Measurements from ENCODE around the gene CD72.
A peak's percentile ranks its signal among the peaks of the same experiment; 100 is the strongest.

The CD72 gene

GRCh38 chr9:35615981-35616680 lies 2.1 kb downstream of the CD72 start:
- no peak for TF ChIP-seq EGR1 (IDR thresholded peaks at IDR 0.05)

- TF ChIP-seq ZBTB7A (IDR thresholded peaks at IDR 0.05; ENCODE audit: low read depth): no peak
- no peak for TF ChIP-seq FOXM1 (IDR thresholded peaks at IDR 0.05; ENCODE audit: borderline replicate concordance, low read depth)
- no peak for TF ChIP-seq CREB1 (IDR thresholded peaks at IDR 0.05; ENCODE audit: low read depth)
- no peak for TF ChIP-seq TAF1 (IDR thresholded peaks at IDR 0.05; ENCODE audit: low read depth)
- no peak for TF ChIP-seq CEBPB (IDR thresholded peaks at IDR 0.05)
- TF ChIP-seq, protein P1, sequence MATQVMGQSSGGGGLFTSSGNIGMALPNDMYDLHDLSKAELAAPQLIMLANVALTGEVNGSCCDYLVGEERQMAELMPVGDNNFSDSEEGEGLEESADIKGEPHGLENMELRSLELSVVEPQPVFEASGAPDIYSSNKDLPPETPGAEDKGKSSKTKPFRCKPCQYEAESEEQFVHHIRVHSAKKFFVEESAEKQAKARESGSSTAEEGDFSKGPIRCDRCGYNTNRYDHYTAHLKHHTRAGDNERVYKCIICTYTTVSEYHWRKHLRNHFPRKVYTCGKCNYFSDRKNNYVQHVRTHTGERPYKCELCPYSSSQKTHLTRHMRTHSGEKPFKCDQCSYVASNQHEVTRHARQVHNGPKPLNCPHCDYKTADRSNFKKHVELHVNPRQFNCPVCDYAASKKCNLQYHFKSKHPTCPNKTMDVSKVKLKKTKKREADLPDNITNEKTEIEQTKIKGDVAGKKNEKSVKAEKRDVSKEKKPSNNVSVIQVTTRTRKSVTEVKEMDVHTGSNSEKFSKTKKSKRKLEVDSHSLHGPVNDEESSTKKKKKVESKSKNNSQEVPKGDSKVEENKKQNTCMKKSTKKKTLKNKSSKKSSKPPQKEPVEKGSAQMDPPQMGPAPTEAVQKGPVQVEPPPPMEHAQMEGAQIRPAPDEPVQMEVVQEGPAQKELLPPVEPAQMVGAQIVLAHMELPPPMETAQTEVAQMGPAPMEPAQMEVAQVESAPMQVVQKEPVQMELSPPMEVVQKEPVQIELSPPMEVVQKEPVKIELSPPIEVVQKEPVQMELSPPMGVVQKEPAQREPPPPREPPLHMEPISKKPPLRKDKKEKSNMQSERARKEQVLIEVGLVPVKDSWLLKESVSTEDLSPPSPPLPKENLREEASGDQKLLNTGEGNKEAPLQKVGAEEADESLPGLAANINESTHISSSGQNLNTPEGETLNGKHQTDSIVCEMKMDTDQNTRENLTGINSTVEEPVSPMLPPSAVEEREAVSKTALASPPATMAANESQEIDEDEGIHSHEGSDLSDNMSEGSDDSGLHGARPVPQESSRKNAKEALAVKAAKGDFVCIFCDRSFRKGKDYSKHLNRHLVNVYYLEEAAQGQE (IDR thresholded peaks at IDR 0.05; ENCODE audit: low read depth): no peak
- no peak for TF ChIP-seq NFIC (IDR thresholded peaks at IDR 0.05)
- TF ChIP-seq YY1 (IDR thresholded peaks at IDR 0.05; ENCODE audit: low read depth): no peak
- no peak for TF ChIP-seq RAD21 (IDR thresholded peaks at IDR 0.05; ENCODE audit: low read depth)
- no peak for TF ChIP-seq EP300 (IDR thresholded peaks at IDR 0.05; ENCODE audit: borderline replicate concordance)
- TF ChIP-seq, protein P2, sequence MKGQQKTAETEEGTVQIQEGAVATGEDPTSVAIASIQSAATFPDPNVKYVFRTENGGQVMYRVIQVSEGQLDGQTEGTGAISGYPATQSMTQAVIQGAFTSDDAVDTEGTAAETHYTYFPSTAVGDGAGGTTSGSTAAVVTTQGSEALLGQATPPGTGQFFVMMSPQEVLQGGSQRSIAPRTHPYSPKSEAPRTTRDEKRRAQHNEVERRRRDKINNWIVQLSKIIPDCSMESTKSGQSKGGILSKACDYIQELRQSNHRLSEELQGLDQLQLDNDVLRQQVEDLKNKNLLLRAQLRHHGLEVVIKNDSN (IDR thresholded peaks at IDR 0.05): no peak
- no peak for TF ChIP-seq TEAD4 (IDR thresholded peaks at IDR 0.05)
- TF ChIP-seq EGR1 (IDR thresholded peaks at IDR 0.05): no peak
These were observed 5.4 kb downstream of the CD72 start for GRCh38 chr9:35612843-35613242.

DNA sequence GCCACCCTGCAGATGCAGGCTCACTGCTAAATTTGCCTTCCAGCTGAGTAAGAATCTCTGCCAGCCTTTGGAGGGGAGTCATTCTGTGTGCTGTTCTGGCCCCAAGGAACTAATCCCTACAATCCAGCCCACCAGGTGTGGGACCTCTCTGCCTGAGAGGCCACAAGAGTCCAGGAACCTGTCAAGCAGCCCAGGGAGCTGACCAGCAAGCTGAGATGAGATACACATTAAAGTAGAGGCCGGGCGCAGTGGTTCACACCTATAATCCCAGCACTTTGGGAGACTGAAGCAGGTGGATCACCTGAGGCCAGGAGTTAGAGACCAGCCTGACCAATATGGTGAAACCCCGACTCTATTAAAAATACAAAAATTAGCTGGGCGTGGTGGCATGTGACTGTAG lies 6.1 kb downstream of the CD72 start:
- TF ChIP-seq, protein P1 (IDR thresholded peaks at IDR 0.05; ENCODE audit: low read depth): 0 out of 2 replicates have a peak, but pooled peaks have one; percentile 12

DNA sequence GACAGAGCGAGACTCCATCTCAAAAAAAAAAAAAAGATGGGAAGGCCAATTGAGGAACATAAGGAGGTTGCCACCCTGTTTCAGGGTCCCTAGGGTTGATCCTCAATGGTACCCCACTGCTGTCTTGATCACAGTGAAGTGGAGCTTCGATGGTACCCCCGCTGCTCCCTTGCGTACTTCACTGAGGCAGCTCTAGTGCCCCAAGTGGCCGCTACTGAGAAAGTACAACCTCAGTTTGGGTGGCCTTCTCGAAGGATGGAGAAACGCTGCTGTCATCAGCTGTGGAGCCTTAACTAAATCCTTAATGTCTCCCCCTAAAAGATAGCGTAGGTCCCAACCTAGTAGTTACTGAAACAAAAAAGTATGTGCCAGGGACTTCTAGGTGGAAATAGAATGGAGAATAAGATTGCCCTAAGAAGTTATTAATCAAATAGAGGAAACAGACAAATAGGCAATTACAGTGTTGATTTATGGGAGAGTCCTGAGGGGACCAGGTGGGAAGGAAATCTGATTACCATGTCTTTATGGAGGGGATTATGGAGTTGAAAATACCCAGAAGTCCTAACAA lies 6.9 kb downstream of the CD72 start:
- TF ChIP-seq RAD21 (IDR thresholded peaks at IDR 0.05; ENCODE audit: low read depth): peak; percentile 21; the same call in 1 of the 2 replicates
- TF ChIP-seq YY1 (IDR thresholded peaks at IDR 0.05; ENCODE audit: low read depth): no peak

GRCh38 chr9:35609820-35610163 lies 8.4 kb downstream of the CD72 start:
- TF ChIP-seq TAF1 (IDR thresholded peaks at IDR 0.05; ENCODE audit: low read depth): no peak
- TF ChIP-seq MAX (IDR thresholded peaks at IDR 0.05): no peak
- no peak for TF ChIP-seq TCF12 (IDR thresholded peaks at IDR 0.05; ENCODE audit: low read depth)
- no peak for TF ChIP-seq CREB1 (IDR thresholded peaks at IDR 0.05; ENCODE audit: low read depth)
- TF ChIP-seq EGR1 (IDR thresholded peaks at IDR 0.05): no peak
- no peak for TF ChIP-seq TEAD4 (IDR thresholded peaks at IDR 0.05)
- TF ChIP-seq CEBPB (IDR thresholded peaks at IDR 0.05): no peak
- TF ChIP-seq NFIC (IDR thresholded peaks at IDR 0.05): no peak
- TF ChIP-seq, protein P2 (IDR thresholded peaks at IDR 0.05): no peak
- TF ChIP-seq, protein P1 (IDR thresholded peaks at IDR 0.05; ENCODE audit: low read depth): no peak
- TF ChIP-seq YY1 (IDR thresholded peaks at IDR 0.05; ENCODE audit: low read depth): no peak
- TF ChIP-seq FOXM1 (IDR thresholded peaks at IDR 0.05; ENCODE audit: borderline replicate concordance, low read depth): no peak
- TF ChIP-seq ZBTB7A (IDR thresholded peaks at IDR 0.05; ENCODE audit: low read depth): no peak
- no peak for TF ChIP-seq EP300 (IDR thresholded peaks at IDR 0.05; ENCODE audit: borderline replicate concordance)
- no peak for TF ChIP-seq RAD21 (IDR thresholded peaks at IDR 0.05; ENCODE audit: low read depth)
